ENCODE results near the gene THBS4. TPM values are rescaled to one million over a fixed set of nuclear protein-coding genes. Genes with fewer than 3 reads are reported as not detected.

THBS4 gene
- total RNA-seq, 2 donors from 2014 or later: 18.4 to 20.8 TPM

DNA sequence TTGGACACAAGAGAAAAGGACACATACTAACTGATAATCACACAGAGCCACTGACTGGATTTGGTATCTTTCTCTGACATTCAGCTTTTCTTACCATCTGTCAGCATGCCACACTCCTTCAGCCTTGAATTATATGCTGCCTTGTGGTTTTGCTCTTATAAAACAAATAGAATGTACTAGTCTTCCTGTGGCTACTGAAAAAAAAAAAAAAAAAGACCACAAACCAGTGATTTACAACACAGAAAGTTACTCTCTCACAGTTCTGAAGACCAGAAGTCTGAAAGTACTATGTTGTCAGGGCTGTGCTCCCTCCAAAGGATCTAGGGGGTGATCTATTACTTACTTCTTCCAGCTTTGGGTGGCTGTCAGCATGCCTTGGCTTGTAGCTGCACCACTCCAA lies 82.3 kb downstream of the THBS4 start:
- TF ChIP-seq CTCF (IDR thresholded peaks at IDR 0.05): no peak
- TF ChIP-seq POLR2A (IDR thresholded peaks at IDR 0.05): no peak
- intact Hi-C loops (cut with DNase I): no loop called here
- H3K36me3 ChIP-seq (replicated peaks in 1 of 2; ENCODE audit: insufficient read depth in 1 of 2, low read depth in 2 of 2): no peaks in the 10 kb centered on the region
- no peak overlapping the region for H3K4me3 ChIP-seq
- no peak for ATAC-seq
- no peak for DNase-seq
- H3K27ac ChIP-seq: no peak overlapping the region
- H3K4me1 ChIP-seq: no peaks in the 10 kb centered on the region
- no peaks in the 10 kb centered on the region for H3K9me3 ChIP-seq
- H3K27me3 ChIP-seq: no peaks in the 10 kb centered on the region

- TF ChIP-seq CTCF (IDR thresholded peaks at IDR 0.05) (no peak), POLR2A (IDR thresholded peaks at IDR 0.05) (no peak)
- H3K27ac ChIP-seq: no peak overlapping the region
- WGBS, 2 donors: 83 to 100% methylated on average over 2 of the region's 2 CpGs
- H3K4me3 ChIP-seq: no peak overlapping the region
- no peak for ATAC-seq
- no peak for DNase-seq
- no peaks in the 10 kb centered on the region for H3K4me1 ChIP-seq
- no peaks in the 10 kb centered on the region for H3K9me3 ChIP-seq
- no peaks in the 10 kb centered on the region for H3K36me3 ChIP-seq (replicated peaks in 1 of 2; ENCODE audit: insufficient read depth in 1 of 2, low read depth in 2 of 2)
- intact Hi-C loops (cut with DNase I): no loop called here
- no peaks in the 10 kb centered on the region for H3K27me3 ChIP-seq
Observed at GRCh38 chr5:80119372-80119771, 84.2 kb downstream of the THBS4 start.

DNA sequence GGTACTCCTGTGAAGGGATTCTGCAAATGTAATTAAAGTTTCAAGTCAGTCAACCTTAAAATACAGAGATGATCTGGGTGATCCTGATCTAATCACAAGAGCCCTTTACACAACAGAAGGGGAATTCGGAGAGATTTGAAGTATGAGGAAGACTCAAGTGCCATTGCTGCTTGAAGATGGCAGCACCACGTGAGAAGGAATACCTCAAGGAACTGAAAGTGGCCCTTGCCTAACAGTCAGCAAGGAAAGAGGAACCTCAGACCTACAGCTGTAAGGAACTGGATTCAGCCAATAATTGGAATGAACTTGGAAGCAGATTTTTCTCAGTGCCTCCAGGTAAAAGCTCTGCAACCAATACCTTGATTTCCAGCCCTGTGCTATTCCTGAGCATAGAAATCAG lies 87.4 kb downstream of the THBS4 start:
- no peaks in the 10 kb centered on the region for H3K4me1 ChIP-seq
- H3K36me3 ChIP-seq (replicated peaks in 1 of 2; ENCODE audit: insufficient read depth in 1 of 2, low read depth in 2 of 2): no peaks in the 10 kb centered on the region
- TF ChIP-seq CTCF (IDR thresholded peaks at IDR 0.05) (no peak), POLR2A (IDR thresholded peaks at IDR 0.05) (no peak)
- 82 to 89% methylated on average over 2 of the region's 2 CpGs for WGBS, 2 donors
- ATAC-seq (no peak), DNase-seq (peak in 1 of 4 donors; percentile 59)
- intact Hi-C loops (cut with DNase I): no loop called here
- H3K4me3 ChIP-seq: no peak overlapping the region
- no peaks in the 10 kb centered on the region for H3K27me3 ChIP-seq
- no peak overlapping the region for H3K27ac ChIP-seq
- H3K9me3 ChIP-seq: no peaks in the 10 kb centered on the region

DNA sequence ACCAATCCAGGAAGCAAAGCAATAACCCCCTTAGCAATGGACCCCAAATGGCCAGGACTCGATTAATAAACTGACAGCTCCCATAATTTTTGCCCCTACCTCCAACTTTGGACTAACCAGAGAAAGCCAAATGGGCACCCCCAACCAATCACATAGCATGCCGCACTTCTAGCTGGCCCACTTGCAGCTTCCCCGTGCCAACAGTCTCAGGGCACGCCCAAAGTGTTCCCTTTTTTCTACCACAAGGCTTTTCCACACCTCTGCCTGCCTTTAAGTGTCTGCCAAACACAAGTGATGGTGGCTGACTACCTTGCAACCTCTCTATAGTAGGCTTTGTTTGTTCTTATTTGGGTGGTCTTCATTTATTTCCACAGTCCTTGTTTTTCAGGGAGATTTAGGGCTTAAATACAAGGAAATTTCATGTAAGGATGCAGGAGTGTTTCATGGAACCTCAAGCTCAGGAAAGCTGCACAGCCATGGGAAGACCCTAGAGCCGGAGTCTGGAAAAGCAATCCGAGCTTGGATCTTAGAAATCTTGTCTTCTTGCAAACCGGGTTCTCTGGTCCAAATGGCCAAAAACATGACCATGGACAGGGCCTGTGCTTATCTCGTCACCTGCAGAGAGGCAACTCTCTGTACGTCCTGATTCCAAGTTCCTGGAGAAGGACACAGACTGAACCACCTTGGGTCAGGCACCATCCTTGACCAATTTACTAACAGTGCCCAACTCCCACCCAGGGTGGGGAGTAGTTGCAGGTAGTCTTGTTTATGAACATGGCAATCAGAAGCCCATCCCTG lies 89.2 kb downstream of the THBS4 start:
- Histone ChIP-seq H3K4me3 (no peak overlapping the region), H3K27me3 (no peaks in the 10 kb centered on the region), H3K9me3 (no peaks in the 10 kb centered on the region), H3K27ac (no peak overlapping the region), H3K4me1 (no peaks in the 10 kb centered on the region), H3K36me3 (replicated peaks in 1 of 2; ENCODE audit: insufficient read depth in 1 of 2, low read depth in 2 of 2) (no peaks in the 10 kb centered on the region)
- WGBS, 2 donors: 92% methylated on average over 9 of the region's 9 CpGs
- ATAC-seq: no peak
- intact Hi-C loops (cut with DNase I): no loop called here
- DNase-seq: no peak
- TF ChIP-seq CTCF (IDR thresholded peaks at IDR 0.05) (no peak), POLR2A (IDR thresholded peaks at IDR 0.05) (no peak)
